Keratinocyte (primary cell): Measurements from ENCODE around the gene RAB3IP. TPM values are rescaled to one million over a fixed set of nuclear protein-coding genes. Genes with fewer than 3 reads are reported as not detected.

Source experiments
- DNase-seq: peaks from one replicate; pipeline ENCODE4 v3.0.0-alpha.2; 2011; ENCODE audit warnings: low read depth, missing footprints, low spot score
- FAIRE-seq: peaks from 2 replicates; lab custom pipeline; 2011; peaks lifted over from hg19 to GRCh38; lab: Jason Lieb, UNC
- H2AFZ ChIP-seq: 2 replicates; pipeline ENCODE4 v1.6.0; 2012; ENCODE audit warnings: low read length, control low read depth, inconsistent platforms; ENCODE audit not compliant: control insufficient read depth
- H3K27ac ChIP-seq: 2 replicates; pipeline ENCODE4 v1.5.1; 2011; ENCODE audit warnings: low read length; ENCODE audit not compliant: control insufficient read depth, insufficient read depth
- H3K27me3 ChIP-seq: 3 replicates; pipeline ENCODE4 v1.6.0; 2011; ENCODE audit warnings: low read length; ENCODE audit not compliant: control insufficient read depth, insufficient read depth; ENCODE audit errors: extremely low read depth
- H3K36me3 ChIP-seq, 2 experiments: 2 replicates in 1 of 2; 3 replicates in 1 of 2; pipeline ENCODE4 v1.5.1; 2011; ENCODE audit warnings: low read length in 2 of 2, mild to moderate bottlenecking in 1 of 2; ENCODE audit not compliant: control insufficient read depth in 2 of 2, insufficient read depth in 2 of 2; ENCODE audit errors: extremely low read depth in 1 of 2
- H3K4me1 ChIP-seq: 3 replicates; pipeline ENCODE4 v1.5.1; 2011; ENCODE audit warnings: low read length; ENCODE audit not compliant: control insufficient read depth, insufficient read depth; ENCODE audit errors: extremely low read depth
- H3K4me2 ChIP-seq: 3 replicates; pipeline ENCODE4 v1.6.0; 2011; ENCODE audit warnings: low read depth, low read length; ENCODE audit not compliant: control insufficient read depth, insufficient read depth; ENCODE audit errors: extremely low read depth
- H3K4me3 ChIP-seq, 3 experiments: fragments of 200-600 bp in 1 of 3; sonication (generic) in 1 of 3; 2 replicates in 2 of 3; 3 replicates in 1 of 3; pipeline ENCODE4 v1.5.1; 2011 to 2016; ENCODE audit warnings: low read length in 3 of 3, mild to moderate bottlenecking in 3 of 3, control low read depth in 2 of 3, inconsistent platforms in 1 of 3, low read depth in 1 of 3, mixed read lengths in 1 of 3, mixed run types in 1 of 3, moderate library complexity in 1 of 3; ENCODE audit not compliant: control insufficient read depth in 2 of 3, insufficient read depth in 2 of 3; ENCODE audit errors: extremely low read depth in 1 of 3
- H3K79me2 ChIP-seq: 2 replicates; pipeline ENCODE4 v1.6.0; 2012; ENCODE audit warnings: low read length; ENCODE audit not compliant: control insufficient read depth, insufficient read depth
- H3K9ac ChIP-seq: 3 replicates; pipeline ENCODE4 v1.6.0; 2011; ENCODE audit warnings: low read length; ENCODE audit not compliant: control insufficient read depth, insufficient read depth; ENCODE audit errors: extremely low read depth
- H3K9me1 ChIP-seq: 3 replicates; pipeline ENCODE4 v1.6.0; 2011; ENCODE audit warnings: low read length; ENCODE audit not compliant: control insufficient read depth, insufficient read depth; ENCODE audit errors: extremely low read depth
- H3K9me3 ChIP-seq: 2 replicates; pipeline ENCODE4 v1.5.1; 2012; ENCODE audit warnings: low read depth, low read length; ENCODE audit not compliant: control insufficient read depth
- H4K20me1 ChIP-seq: 3 replicates; pipeline ENCODE4 v1.6.0; 2011; ENCODE audit warnings: low read length; ENCODE audit not compliant: control insufficient read depth, insufficient read depth; ENCODE audit errors: extremely low read depth
- CTCF ChIP-seq, 3 experiments: IDR thresholded peaks in 1 of 3; conservative IDR thresholded peaks in 1 of 3; optimal IDR thresholded peaks in 1 of 3; 2 replicates in 2 of 3; 3 replicates in 1 of 3; pipeline versions ENCODE3 to v1.5.1; 2011; ENCODE audit warnings: low read length in 3 of 3, mild to moderate bottlenecking in 3 of 3, moderate library complexity in 2 of 3, control low read depth in 1 of 3, inconsistent platforms in 1 of 3; ENCODE audit not compliant: insufficient read depth in 2 of 3; ENCODE audit errors: extremely low read depth in 1 of 3
- EZH2 ChIP-seq: IDR thresholded peaks from one replicate; pipeline ENCODE4 v1.6.1; 2012; ENCODE audit warnings: inconsistent platforms, mild to moderate bottlenecking, low read length, moderate library complexity
- dilution Hi-C: fragments of 300-500 bp; cut with MboI; formaldehyde crosslinking; loops from one replicate; pipeline ENCODE4 v1.7.0; 2020; ENCODE audit warnings: low sequenced_read_pairs; ENCODE audit not compliant: extremely low pct_ligation_motif_present
- polyA plus RNA-seq, 5 experiments: library from polyadenylated mRNA; depleted of rRNA in 3 of 5; stranded (reverse) in 3 of 5; stranded (forward) in 1 of 5; unstranded in 1 of 5; fragments of >200 nt; gene quantifications; 1 replicate in 1 of 5; 2 replicates in 3 of 5; 3 replicates in 1 of 5; pipeline versions ENCODE4 v1.2.1 to v1.2.3, GENCODE V29; 2011 to 2012; ENCODE audit warnings: missing spikeins in 2 of 5, low read depth in 1 of 5, low replicate concordance in 1 of 5

RAB3IP gene
- polyA plus RNA-seq, 1 donor (not counting 4 experiments of a cell fraction or from before 2014, with no cell fraction given): 30.6 TPM

DNA sequence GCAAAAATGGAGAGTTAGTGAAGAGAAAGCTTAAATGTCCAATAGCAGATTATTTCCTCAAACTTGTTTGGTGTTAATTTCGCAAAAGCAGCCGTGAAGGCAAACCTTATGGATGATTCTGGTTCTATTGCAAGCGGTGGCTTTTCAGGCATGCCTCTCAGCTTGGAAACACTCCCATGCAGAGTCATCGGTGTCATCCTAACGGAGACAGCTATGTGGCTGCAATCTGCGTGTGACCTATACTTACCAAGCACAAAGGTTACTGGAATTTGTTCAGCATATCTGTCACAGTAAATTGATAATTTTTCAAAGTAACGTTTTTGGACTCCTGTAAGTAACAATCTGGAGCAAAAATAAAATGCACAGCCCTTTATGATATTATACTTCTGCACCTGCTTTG is 44.5 kb upstream of the RAB3IP start:
- Histone ChIP-seq H3K27me3 (no peaks in the 10 kb centered on the region), H2AFZ (no peak overlapping the region), H3K9ac (no peak overlapping the region), H3K27ac (no peak overlapping the region), H3K4me1 (peaks cover 11% of the 10 kb centered on the region), H4K20me1 (no peaks in the 10 kb centered on the region), H3K9me1 (no peaks in the 10 kb centered on the region), H3K4me3 (no peak overlapping the region), H3K4me2 (no peak overlapping the region), H3K79me2 (no peaks in the 10 kb centered on the region), H3K9me3 (no peaks in the 10 kb centered on the region), H3K36me3 (no peaks in the 10 kb centered on the region)
- no peak for FAIRE-seq
- dilution Hi-C loops: no loop called here
- no peak for DNase-seq
- TF ChIP-seq EZH2: no peak
- no peak for TF ChIP-seq CTCF (optimal IDR thresholded peaks at IDR 0.05 in 1 of 3, IDR thresholded peaks at IDR 0.05 in 1 of 3, conservative IDR thresholded peaks at IDR 0.05 in 1 of 3; ENCODE audit: extremely low read depth in 1 of 3, insufficient read depth in 2 of 3, low read length in 3 of 3)

GRCh38 chr12:69698054-69698453 is 40.6 kb upstream of the RAB3IP start:
- no peak for DNase-seq
- peak; percentile 29 for FAIRE-seq
- no peaks in the 10 kb centered on the region for H3K27me3 ChIP-seq
- no peak overlapping the region for H3K4me2 ChIP-seq
- H3K4me3 ChIP-seq: no peak overlapping the region
- no peak for TF ChIP-seq CTCF (optimal IDR thresholded peaks at IDR 0.05 in 1 of 3, IDR thresholded peaks at IDR 0.05 in 1 of 3, conservative IDR thresholded peaks at IDR 0.05 in 1 of 3; ENCODE audit: extremely low read depth in 1 of 3, insufficient read depth in 2 of 3, low read length in 3 of 3)
- TF ChIP-seq EZH2: no peak
- H3K9me3 ChIP-seq: no peaks in the 10 kb centered on the region
- H2AFZ ChIP-seq: no peak overlapping the region
- no peak overlapping the region for H3K9ac ChIP-seq
- H3K4me1 ChIP-seq: peaks cover 7% of the 10 kb centered on the region
- no peak overlapping the region for H3K27ac ChIP-seq
- no peaks in the 10 kb centered on the region for H4K20me1 ChIP-seq
- no peaks in the 10 kb centered on the region for H3K36me3 ChIP-seq
- no peaks in the 10 kb centered on the region for H3K9me1 ChIP-seq
- dilution Hi-C loops: no loop called here
- H3K79me2 ChIP-seq: no peaks in the 10 kb centered on the region
